Endothelial cell of umbilical vein (primary cell): ENCODE results near the gene LPAR5.
"Not testable (repeated sequence)": the region's sequence is repeated elsewhere in the genome, so short reads cannot be mapped to it uniquely, and the experiment has no call there.

Source experiments
- CTCF ChIP-seq, 2 donors: IDR thresholded peaks; 1 replicate in 1 of 2; 2 replicates in 1 of 2; pipeline ENCODE4 v1.5.1; 2011; ENCODE audit warnings: low read length in 2 of 2, mild to moderate bottlenecking in 2 of 2, moderate library complexity in 2 of 2, control low read depth in 1 of 2, inconsistent platforms in 1 of 2, low read depth in 1 of 2; ENCODE audit not compliant: insufficient read depth in 1 of 2; ENCODE audit errors: extremely low read depth in 1 of 2
- EZH2 ChIP-seq: IDR thresholded peaks from 2 replicates; pipeline ENCODE4 v1.6.1; 2012; ENCODE audit warnings: borderline replicate concordance, low read depth, mild to moderate bottlenecking, moderate library complexity, low read length, inconsistent platforms; ENCODE audit not compliant: severe bottlenecking
- FOS ChIP-seq: IDR thresholded peaks from 2 replicates; pipeline ENCODE4 v1.6.1; 2011; ENCODE audit warnings: mild to moderate bottlenecking, low read length, moderate library complexity, borderline replicate concordance; ENCODE audit not compliant: insufficient read depth
- GATA2 ChIP-seq: IDR thresholded peaks from 2 replicates; pipeline ENCODE4 v1.7.0; 2011; ENCODE audit warnings: low read depth, mild to moderate bottlenecking, moderate library complexity, mixed read lengths, low read length; ENCODE audit not compliant: insufficient read length, insufficient read depth
- MAX ChIP-seq: IDR thresholded peaks from 2 replicates; pipeline ENCODE4 v1.6.1; 2011; ENCODE audit not compliant: insufficient read depth, insufficient read length
- MYC ChIP-seq: IDR thresholded peaks from one replicate; pipeline ENCODE4 v1.6.1; 2011; ENCODE audit warnings: mild to moderate bottlenecking, low read depth, low read length
- POLR2A ChIP-seq: IDR thresholded peaks from 2 replicates; pipeline ENCODE4 v1.6.1; 2012; ENCODE audit warnings: low read depth, mild to moderate bottlenecking, control low read depth, low read length
- POLR2AphosphoS5 ChIP-seq: IDR thresholded peaks from 2 replicates; pipeline ENCODE4 v1.6.1; 2012; ENCODE audit warnings: low read depth, mild to moderate bottlenecking, control low read depth, low read length, moderate library complexity; ENCODE audit not compliant: insufficient read depth

GRCh38 chr12:6595673-6596072 lies 40.1 kb downstream of the LPAR5 start:
- TF ChIP-seq CTCF (IDR thresholded peaks at IDR 0.05; ENCODE audit: extremely low read depth in 1 of 2, insufficient read depth in 1 of 2, low read depth in 1 of 2, low read length in 2 of 2); POLR2A; MAX; POLR2AphosphoS5; EZH2; GATA2; FOS; MYC: not testable (repeated sequence)
